Endothelial cell of umbilical vein (primary cell): Measurements from ENCODE around the gene ARPC5. TPM values are rescaled to one million over a fixed set of nuclear protein-coding genes. Genes with fewer than 3 reads are reported as not detected.

Source experiments
- BruUV-seq: library from RNA; stranded (reverse); fragments of 400-500 nt; replicated peaks from 2 replicates; lab custom pipeline; 2021; lab: Mats Ljungman, UMichigan
- CTCF ChIA-PET: fragments of 300-600, 350-600 bp; sonication (Branson Sonifier 250); formaldehyde crosslinking; loops from one replicate; lab custom pipeline; 2021; ENCODE audit warnings: antibody characterized with exemption, inconsistent platforms; lab: Charles Lee
- POLR2A ChIA-PET: fragments of 300-600, 350-600 bp; sonication (Branson Sonifier 250); formaldehyde crosslinking; loops from one replicate; lab custom pipeline; 2021; ENCODE audit warnings: antibody characterized with exemption, inconsistent platforms; lab: Charles Lee
- DNase-seq: peaks from one replicate; pipeline ENCODE4 v3.0.0-alpha.2; 2011; ENCODE audit warnings: low read depth, low spot score
- FAIRE-seq: peaks from 2 replicates; lab custom pipeline; 2011; peaks lifted over from hg19 to GRCh38; lab: Jason Lieb, UNC
- H2AFZ ChIP-seq: 2 replicates; pipeline ENCODE4 v1.6.0; 2012; ENCODE audit warnings: low read depth, low read length, control low read depth, inconsistent platforms
- H3K27ac ChIP-seq: 2 replicates; pipeline ENCODE4 v1.5.1; 2011; ENCODE audit warnings: low read depth, mild to moderate bottlenecking, control low read depth, low read length, moderate library complexity; ENCODE audit not compliant: insufficient read depth
- H3K27me3 ChIP-seq, 2 experiments: 2 replicates each; pipeline versions ENCODE4 v1.6.0 to v1.6.1; 2011; ENCODE audit warnings: low read length in 2 of 2, mixed read lengths in 1 of 2; ENCODE audit not compliant: control insufficient read depth in 2 of 2, insufficient read depth in 2 of 2
- H3K36me3 ChIP-seq, 2 experiments: 2 replicates in 1 of 2; 3 replicates in 1 of 2; pipeline ENCODE4 v1.5.1; 2011; ENCODE audit warnings: low read length in 2 of 2, mild to moderate bottlenecking in 1 of 2, moderate library complexity in 1 of 2; ENCODE audit not compliant: control insufficient read depth in 2 of 2, insufficient read depth in 2 of 2; ENCODE audit errors: extremely low read depth in 1 of 2
- H3K4me1 ChIP-seq: 3 replicates; pipeline ENCODE4 v1.5.1; 2011; ENCODE audit warnings: mild to moderate bottlenecking, low read length; ENCODE audit not compliant: control insufficient read depth, insufficient read depth; ENCODE audit errors: extremely low read depth
- H3K4me2 ChIP-seq: 2 replicates; pipeline ENCODE4 v1.6.1; 2011; ENCODE audit warnings: low read length, control low read depth, mixed read lengths; ENCODE audit not compliant: insufficient read depth
- H3K4me3 ChIP-seq, 3 experiments: fragments of 200-600 bp in 1 of 3; sonication (generic), shearing (Covaris generic) in 1 of 3; replicated peaks in 1 of 3; 2 replicates each; pipeline ENCODE4 v1.5.1; 2011 to 2016; ENCODE audit warnings: control low read depth in 3 of 3, low read length in 3 of 3, mild to moderate bottlenecking in 2 of 3, inconsistent platforms in 1 of 3, low read depth in 1 of 3, moderate library complexity in 1 of 3; ENCODE audit not compliant: insufficient read depth in 1 of 3
- H3K79me2 ChIP-seq: 2 replicates; pipeline ENCODE4 v1.6.0; 2012; ENCODE audit warnings: low read length, inconsistent platforms; ENCODE audit not compliant: control insufficient read depth, insufficient read depth
- H3K9ac ChIP-seq: replicated peaks from 2 replicates; pipeline ENCODE3; 2011; ENCODE audit warnings: low read length, control low read depth; ENCODE audit not compliant: insufficient read depth; ENCODE audit errors: extremely low read depth
- H3K9me1 ChIP-seq: replicated peaks from 3 replicates; pipeline ENCODE4 v1.6.0; 2011; ENCODE audit warnings: mild to moderate bottlenecking, low read length; ENCODE audit not compliant: control insufficient read depth, insufficient read depth; ENCODE audit errors: extremely low read depth
- H3K9me3 ChIP-seq: replicated peaks from 2 replicates; pipeline ENCODE4 v1.5.1; 2012; ENCODE audit warnings: low read length, inconsistent platforms; ENCODE audit not compliant: control insufficient read depth, insufficient read depth
- H4K20me1 ChIP-seq: replicated peaks from 2 replicates; pipeline ENCODE3; 2011; ENCODE audit warnings: mild to moderate bottlenecking, low read length; ENCODE audit not compliant: control insufficient read depth, insufficient read depth; ENCODE audit errors: extremely low read depth
- CTCF ChIP-seq, 2 donors: IDR thresholded peaks; 1 replicate in 1 of 2; 2 replicates in 1 of 2; pipeline ENCODE4 v1.5.1; 2011; ENCODE audit warnings: low read length in 2 of 2, mild to moderate bottlenecking in 2 of 2, moderate library complexity in 2 of 2, control low read depth in 1 of 2, inconsistent platforms in 1 of 2, low read depth in 1 of 2; ENCODE audit not compliant: insufficient read depth in 1 of 2; ENCODE audit errors: extremely low read depth in 1 of 2
- EZH2 ChIP-seq: IDR thresholded peaks from 2 replicates; pipeline ENCODE4 v1.6.1; 2012; ENCODE audit warnings: borderline replicate concordance, low read depth, mild to moderate bottlenecking, moderate library complexity, low read length, inconsistent platforms; ENCODE audit not compliant: severe bottlenecking
- FOS ChIP-seq: IDR thresholded peaks from 2 replicates; pipeline ENCODE4 v1.6.1; 2011; ENCODE audit warnings: mild to moderate bottlenecking, low read length, moderate library complexity, borderline replicate concordance; ENCODE audit not compliant: insufficient read depth
- GATA2 ChIP-seq: IDR thresholded peaks from 2 replicates; pipeline ENCODE4 v1.7.0; 2011; ENCODE audit warnings: low read depth, mild to moderate bottlenecking, moderate library complexity, mixed read lengths, low read length; ENCODE audit not compliant: insufficient read length, insufficient read depth
- JUN ChIP-seq: IDR thresholded peaks from 2 replicates; pipeline ENCODE4 v1.6.1; 2011; ENCODE audit warnings: borderline replicate concordance, low read depth; ENCODE audit not compliant: insufficient read length, insufficient read depth
- MYC ChIP-seq: IDR thresholded peaks from one replicate; pipeline ENCODE4 v1.6.1; 2011; ENCODE audit warnings: mild to moderate bottlenecking, low read depth, low read length
- POLR2A ChIP-seq: IDR thresholded peaks from 2 replicates; pipeline ENCODE4 v1.6.1; 2012; ENCODE audit warnings: low read depth, mild to moderate bottlenecking, control low read depth, low read length
- POLR2AphosphoS5 ChIP-seq: IDR thresholded peaks from 2 replicates; pipeline ENCODE4 v1.6.1; 2012; ENCODE audit warnings: low read depth, mild to moderate bottlenecking, control low read depth, low read length, moderate library complexity; ENCODE audit not compliant: insufficient read depth
- dilution Hi-C: fragments of 300-500 bp; cut with MboI; formaldehyde crosslinking; loops from one replicate; pipeline ENCODE4 v1.15.0; 2019; ENCODE audit warnings: low sequenced_read_pairs; ENCODE audit not compliant: extremely low pct_ligation_motif_present
- intact Hi-C: fragments of 100-400 bp; cut with micrococcal nuclease; formaldehyde crosslinking; loops from one replicate; pipeline ENCODE4 v1.10.0; 2022
- polyA plus RNA-seq, 4 experiments: library from polyadenylated mRNA; depleted of rRNA in 3 of 4; stranded (reverse) in 3 of 4; unstranded in 1 of 4; fragments of >200 nt; gene quantifications; 2 replicates each; pipeline versions ENCODE4 v1.2.1 to v1.2.3, GENCODE V29; 2011 to 2012; ENCODE audit warnings: missing spikeins in 1 of 4
- total RNA-seq: library from RNA; stranded (reverse); gene quantifications from 2 replicates; pipeline ENCODE4 v1.2.3, GENCODE V29; 2021
- TF ChIP-seq, protein P1 (sequence below): IDR thresholded peaks from 2 replicates; pipeline ENCODE4 v1.6.1; 2011; ENCODE audit not compliant: insufficient read depth, insufficient read length

The ARPC5 gene
- total and polyA plus RNA-seq, 2 donors (not counting 3 experiments of a cell fraction or from before 2014, with no cell fraction given), result 110 to 185 TPM

DNA sequence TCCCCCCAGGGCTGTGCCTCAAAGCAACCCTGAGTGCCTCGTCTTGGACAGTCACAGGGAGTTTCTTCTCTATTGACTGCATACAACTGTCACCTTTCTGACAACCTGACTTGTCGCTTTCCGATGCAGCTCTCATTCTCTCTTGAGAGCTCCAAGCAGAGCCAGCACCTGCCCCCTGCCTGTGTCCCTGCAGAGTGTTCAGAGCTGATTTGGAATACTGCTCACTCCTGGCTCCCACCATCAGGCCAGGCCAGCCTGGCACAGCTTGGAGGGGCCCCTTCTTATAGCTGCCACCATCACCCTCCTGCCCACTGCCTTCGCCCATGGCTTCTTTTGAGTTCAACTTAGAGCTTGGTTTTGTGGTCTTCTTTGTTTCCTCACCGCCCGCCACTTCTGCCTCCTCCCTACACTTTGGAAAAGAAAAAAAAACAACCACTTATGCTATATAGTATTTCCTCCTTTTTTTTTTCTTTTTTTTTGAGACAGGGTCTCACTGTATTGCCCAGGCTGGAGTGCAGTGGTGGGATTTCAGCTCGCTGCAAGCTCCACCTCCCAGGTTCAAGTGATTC is 57.6 kb downstream of the ARPC5 start:
- no peak overlapping the region for H3K4me3 ChIP-seq
- no peaks in the 10 kb centered on the region for H3K79me2 ChIP-seq
- no peak overlapping the region for H2AFZ ChIP-seq
- no peaks in the 10 kb centered on the region for H3K36me3 ChIP-seq
- no peak overlapping the region for H3K9ac ChIP-seq
- ChIA-PET CTCF (interaction anchor here (1.0 to 1.7 kb wide), 3 partner anchors 10 to 296 kb away, joined by 3 to 5 read pairs (median 3); no protein-coding TSS in a partner anchor), POLR2A (interaction anchor here (1.1 kb wide), 1 partner anchor 106 kb away, joined by 6 read pairs; the partner anchor contains the start of gene SMG7)
- TF ChIP-seq CTCF (IDR thresholded peaks at IDR 0.05; ENCODE audit: extremely low read depth in 1 of 2, insufficient read depth in 1 of 2, low read depth in 1 of 2, low read length in 2 of 2) (no peak), EZH2 (no peak), POLR2AphosphoS5 (no peak), MYC (no peak), JUN (no peak), FOS (no peak), POLR2A (no peak), GATA2 (no peak)
- TF ChIP-seq, protein P1, sequence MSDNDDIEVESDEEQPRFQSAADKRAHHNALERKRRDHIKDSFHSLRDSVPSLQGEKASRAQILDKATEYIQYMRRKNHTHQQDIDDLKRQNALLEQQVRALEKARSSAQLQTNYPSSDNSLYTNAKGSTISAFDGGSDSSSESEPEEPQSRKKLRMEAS, result no peak
- dilution Hi-C loops (no loop called here), intact Hi-C loops (no loop called here)
- BruUV-seq, result no TSS peak
- DNase-seq (no peak), FAIRE-seq (no peak)
- no peaks in the 10 kb centered on the region for H3K9me3 ChIP-seq
- H3K4me2 ChIP-seq, result no peak overlapping the region
- H3K27me3 ChIP-seq, result no peaks in the 10 kb centered on the region
- no peak overlapping the region for H3K27ac ChIP-seq
- H3K4me1 ChIP-seq, result no peaks in the 10 kb centered on the region
- no peaks in the 10 kb centered on the region for H3K9me1 ChIP-seq
- H4K20me1 ChIP-seq, result no peaks in the 10 kb centered on the region
